Measurements from ENCODE around the gene KNSTRN.

GRCh38 chr15:40392986-40393948 is 10.7 kb downstream of the KNSTRN start:
- TF ChIP-seq CTCF (IDR thresholded peaks at IDR 0.05; ENCODE audit: insufficient read depth, low read length, poor library complexity, severe bottlenecking), result no peak
- no peak for TF ChIP-seq EZH2phosphoT487 (conservative IDR thresholded peaks at IDR 0.05; ENCODE audit: low read length)
